ENCODE data around the gene IRF2BP2. TPM values are rescaled to one million over a fixed set of nuclear protein-coding genes. Genes with fewer than 3 reads are reported as not detected.

Gene IRF2BP2
- total RNA-seq, 2 donors from 2014 or later = 97.3 to 176 TPM

GRCh38 chr1:234620272-234621126, 10.5 kb upstream of the IRF2BP2 start:
- DNase-seq (ENCODE audit: low spot score in 2 of 2) (no peak), ATAC-seq (no peak)
- no peaks in the 10 kb centered on the region for H3K36me3 Mint-ChIP-seq
- H3K27ac Mint-ChIP-seq = no peak overlapping the region
- no peaks in the 10 kb centered on the region for H3K9me3 Mint-ChIP-seq

- DNase-seq (ENCODE audit: low spot score in 2 of 2) (no peak), ATAC-seq (no peak)
- Mint-ChIP-seq H3K36me3 (no peaks in the 10 kb centered on the region), H3K9me3 (no peaks in the 10 kb centered on the region), H3K27ac (no peak overlapping the region)
Measured at GRCh38 chr1:234619794-234620247, 9.8 kb upstream of the IRF2BP2 start.

DNA sequence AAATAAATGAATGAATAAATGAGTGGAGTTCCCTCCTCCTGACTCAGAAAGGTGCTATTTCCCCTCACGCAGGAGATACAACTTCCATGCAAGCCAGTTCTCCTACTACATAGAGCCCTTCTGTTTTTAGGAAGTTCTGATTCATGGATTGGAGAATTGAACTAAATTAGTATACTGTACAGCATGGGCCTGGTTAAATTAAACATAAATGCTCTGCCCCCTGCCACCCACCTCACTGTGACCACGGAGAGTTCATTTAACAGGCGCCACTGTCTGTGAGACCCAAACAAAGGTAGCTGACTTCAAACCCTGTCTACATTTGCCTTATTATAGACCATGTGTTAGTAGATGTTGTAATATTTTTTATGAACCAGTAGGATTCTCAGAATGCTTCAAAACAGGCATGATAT, 9.1 kb upstream of the IRF2BP2 start:
- Mint-ChIP-seq H3K27ac (no peak overlapping the region), H3K9me3 (no peaks in the 10 kb centered on the region), H3K36me3 (no peaks in the 10 kb centered on the region)
- DNase-seq (ENCODE audit: low spot score in 2 of 2) (no peak), ATAC-seq (no peak)

DNA sequence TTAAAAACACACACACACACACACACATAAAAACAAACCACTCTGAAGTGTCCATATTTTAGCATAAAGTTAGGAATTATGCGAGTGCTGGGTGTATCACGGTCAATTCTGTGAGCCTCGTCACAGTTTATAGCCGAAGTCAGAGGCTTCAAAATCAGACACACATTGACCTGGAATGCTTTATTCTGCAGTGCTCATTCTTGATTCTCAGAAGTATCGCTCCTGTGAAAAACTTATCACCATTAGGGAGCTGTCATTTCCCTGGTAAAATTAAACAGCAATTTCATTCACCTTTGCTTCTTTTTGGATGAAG, 8.7 kb upstream of the IRF2BP2 start:
- Mint-ChIP-seq H3K9me3 (no peaks in the 10 kb centered on the region), H3K27ac (no peak overlapping the region), H3K36me3 (no peaks in the 10 kb centered on the region)
- no peak for ATAC-seq
- DNase-seq (ENCODE audit: low spot score in 2 of 2) = no peak

- DNase-seq (ENCODE audit: low spot score in 2 of 2) (no peak), ATAC-seq (no peak)
- no peaks in the 10 kb centered on the region for H3K9me3 Mint-ChIP-seq
- H3K36me3 Mint-ChIP-seq = no peaks in the 10 kb centered on the region
- H3K27ac Mint-ChIP-seq = no peak overlapping the region
Measured at GRCh38 chr1:234617986-234618736, 8.2 kb upstream of the IRF2BP2 start.

DNA sequence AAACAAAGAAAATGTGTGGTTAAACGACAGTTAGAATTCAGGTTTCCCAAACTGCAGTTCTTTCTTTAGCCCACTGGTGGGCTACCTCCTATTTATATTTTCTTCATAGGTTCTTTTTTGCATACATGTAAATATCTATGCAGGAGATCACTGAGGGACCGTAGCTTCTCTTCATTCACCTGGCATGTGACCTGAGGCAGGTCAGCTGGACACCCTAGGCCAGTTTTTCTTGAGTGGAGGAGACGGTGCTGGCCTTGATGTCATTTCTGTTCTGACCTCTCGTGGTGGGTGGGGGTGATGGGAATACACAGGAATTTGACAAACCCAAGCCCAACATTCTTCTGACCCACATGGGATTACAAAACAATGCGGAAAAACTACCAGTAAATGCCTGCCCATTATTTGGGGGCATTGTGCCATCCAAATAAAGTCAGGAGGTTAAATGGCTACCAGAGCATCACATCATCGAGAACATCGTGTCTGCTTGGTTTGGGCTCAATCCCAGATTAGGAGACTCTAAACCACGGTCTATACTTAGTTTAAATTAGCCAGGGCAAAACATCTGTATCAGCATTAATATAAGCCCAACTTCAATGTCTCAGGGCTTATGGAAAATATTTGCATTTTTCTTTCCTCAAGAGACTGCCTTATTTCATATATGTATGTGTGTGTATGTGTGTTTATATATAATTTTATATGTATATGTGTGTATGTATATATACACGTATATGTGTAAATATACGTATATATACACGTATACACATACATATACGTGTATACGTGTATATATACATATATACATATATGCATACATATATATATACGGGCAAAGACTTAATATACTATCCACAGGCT, 7.4 kb upstream of the IRF2BP2 start:
- DNase-seq (ENCODE audit: low spot score in 2 of 2) = no peak
- H3K27ac Mint-ChIP-seq = no peak overlapping the region
- H3K9me3 Mint-ChIP-seq = no peaks in the 10 kb centered on the region
- no peak for ATAC-seq
- no peaks in the 10 kb centered on the region for H3K36me3 Mint-ChIP-seq

- no peaks in the 10 kb centered on the region for H3K36me3 Mint-ChIP-seq
- no peaks in the 10 kb centered on the region for H3K9me3 Mint-ChIP-seq
- no peak for ATAC-seq
- H3K27ac Mint-ChIP-seq = no peak overlapping the region
- no peak for DNase-seq (ENCODE audit: low spot score in 2 of 2)
Measured at GRCh38 chr1:234616644-234617043, 6.7 kb upstream of the IRF2BP2 start.

DNA sequence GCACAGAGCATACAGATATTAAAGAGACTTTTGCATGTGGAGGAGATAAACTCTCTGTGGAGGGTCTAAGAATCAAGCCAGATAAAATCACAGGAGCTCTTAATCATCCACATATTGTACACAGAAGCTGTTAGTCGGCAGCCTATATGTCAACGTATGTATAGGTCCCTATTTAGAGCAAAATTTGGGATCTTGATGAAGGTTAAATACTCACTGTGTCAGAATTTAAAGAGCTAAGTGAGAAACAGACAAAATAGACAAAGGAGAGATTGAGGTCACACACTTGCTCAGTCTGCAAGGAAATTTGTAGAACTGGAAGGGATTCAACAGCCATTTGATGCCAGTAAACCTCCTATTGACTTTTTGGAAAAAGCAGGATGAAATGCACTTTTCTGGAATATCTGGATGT, 4.1 kb upstream of the IRF2BP2 start:
- Mint-ChIP-seq H3K27ac (no peak overlapping the region), H3K9me3 (no peaks in the 10 kb centered on the region), H3K36me3 (no peaks in the 10 kb centered on the region)
- DNase-seq (ENCODE audit: low spot score in 2 of 2) (no peak), ATAC-seq (no peak)

GRCh38 chr1:234613128-234613875, 3.3 kb upstream of the IRF2BP2 start:
- Mint-ChIP-seq H3K27ac (peak overlapping the region; percentile 99 to 100), H3K9me3 (no peaks in the 10 kb centered on the region), H3K36me3 (peaks cover 1% of the 10 kb centered on the region in 2 donors)
- DNase-seq (ENCODE audit: low spot score in 2 of 2) (no peak), ATAC-seq (no peak)

DNA sequence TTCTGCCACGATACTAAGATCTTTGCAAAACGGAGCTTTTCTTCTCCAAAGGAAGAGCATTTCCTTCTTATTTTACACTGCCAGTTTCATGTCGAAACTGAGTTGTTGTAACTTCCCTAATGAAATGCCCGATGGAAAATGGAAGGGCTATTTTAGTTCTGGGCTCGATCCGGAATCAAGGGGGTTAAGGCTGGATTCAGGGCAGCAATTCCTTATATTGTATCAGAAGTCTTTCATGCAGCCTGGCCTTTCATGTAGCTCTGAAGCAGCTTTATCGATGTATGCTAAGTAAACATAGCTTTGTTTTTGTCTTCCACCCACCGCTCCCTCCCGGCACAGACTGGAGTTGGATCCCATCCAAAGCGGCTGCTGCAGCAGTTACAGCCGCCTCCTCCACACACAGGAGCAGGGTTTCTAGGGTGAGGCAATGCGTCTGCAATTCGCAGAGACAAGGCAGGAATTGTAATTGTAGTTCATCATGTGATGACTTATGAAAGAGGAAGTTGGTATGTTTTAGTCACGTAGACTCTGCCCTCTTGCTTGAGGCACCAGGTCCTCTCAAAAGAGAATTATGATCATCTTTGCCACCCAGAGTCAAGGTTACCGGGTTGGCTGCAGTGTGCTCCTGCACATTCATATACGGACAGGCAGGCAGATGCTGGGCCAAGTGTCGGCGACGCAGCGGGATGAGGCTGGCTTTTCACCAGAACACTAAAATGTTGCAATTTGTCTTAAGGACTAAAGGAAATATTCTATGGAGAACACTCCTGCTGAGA, 2.6 kb upstream of the IRF2BP2 start:
- H3K9me3 Mint-ChIP-seq = no peaks in the 10 kb centered on the region
- DNase-seq (ENCODE audit: low spot score in 2 of 2) = peak; percentile 65 to 76
- peaks cover 9% of the 10 kb centered on the region in 2 donors for H3K36me3 Mint-ChIP-seq
- H3K27ac Mint-ChIP-seq = peak overlapping the region; percentile 99 to 100
- ATAC-seq = peak; percentile 44 to 54

DNA sequence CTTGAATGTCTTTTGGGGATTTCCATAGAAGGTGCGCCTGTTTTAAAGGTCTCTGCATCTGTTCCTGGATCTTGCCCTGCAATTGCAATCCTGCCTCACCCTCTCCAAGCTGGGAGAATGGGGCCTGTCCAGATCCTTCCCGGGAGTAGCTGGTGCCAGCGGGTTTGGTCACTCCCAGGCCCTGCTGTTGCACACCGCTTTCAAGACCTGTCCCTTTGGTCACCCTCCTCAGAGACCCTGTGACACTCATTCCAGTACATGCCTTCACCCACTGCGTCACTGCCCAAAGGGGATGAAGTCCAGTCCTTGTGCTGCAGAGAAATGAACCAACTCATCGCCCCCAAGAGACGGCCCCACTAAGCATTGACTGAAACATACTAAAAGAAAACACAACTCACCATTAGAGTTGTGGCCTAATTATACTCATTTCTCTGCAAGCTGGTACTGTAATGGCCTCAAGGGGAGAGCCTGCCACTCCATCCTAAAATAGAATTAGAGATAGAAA, 1.9 kb upstream of the IRF2BP2 start:
- DNase-seq (ENCODE audit: low spot score in 2 of 2) = peak; percentile 26 to 64
- peak in 1 of 2 donors; percentile 0 for ATAC-seq
- Mint-ChIP-seq H3K27ac (peak overlapping the region; percentile 99 to 100), H3K9me3 (no peaks in the 10 kb centered on the region), H3K36me3 (peaks cover 15% of the 10 kb centered on the region in 2 donors)

- H3K27ac Mint-ChIP-seq = peak overlapping the region; percentile 99 to 100
- no peak for DNase-seq (ENCODE audit: low spot score in 2 of 2)
- peak; percentile 19 to 58 for ATAC-seq
- peaks cover 21% of the 10 kb centered on the region in 2 donors for H3K36me3 Mint-ChIP-seq
- no peaks in the 10 kb centered on the region for H3K9me3 Mint-ChIP-seq
Measured at GRCh38 chr1:234611225-234611846, 1.4 kb upstream of the IRF2BP2 start.

DNA sequence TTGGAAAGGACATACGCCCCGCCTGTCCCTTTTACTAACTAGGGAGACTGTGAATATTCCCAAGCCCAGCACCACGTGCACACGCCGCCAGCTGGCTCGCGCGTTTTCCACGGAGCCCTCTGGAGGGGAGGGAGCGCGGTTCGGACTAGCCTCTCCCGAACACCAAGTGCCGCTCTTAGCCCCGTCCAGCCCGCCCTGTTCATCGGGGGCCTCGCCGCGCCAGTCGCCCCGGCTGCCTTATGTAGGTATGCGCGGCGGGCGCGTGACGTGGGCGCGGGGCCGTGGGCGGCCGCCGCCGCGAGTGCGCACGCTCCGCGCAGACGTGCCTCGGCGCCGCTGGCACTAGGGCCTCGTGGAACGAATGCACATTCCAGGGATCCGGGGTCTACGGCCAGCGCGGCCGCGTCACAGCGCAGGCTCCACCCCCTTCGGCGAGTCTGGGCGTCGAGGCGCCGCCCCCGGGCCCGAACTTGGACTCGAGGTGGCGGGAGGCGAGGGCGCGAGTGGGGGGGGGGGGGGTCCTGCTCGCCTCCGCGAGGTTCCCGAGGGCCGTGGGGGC, 767 bp upstream of the IRF2BP2 start:
- no peaks in the 10 kb centered on the region for H3K9me3 Mint-ChIP-seq

DNA sequence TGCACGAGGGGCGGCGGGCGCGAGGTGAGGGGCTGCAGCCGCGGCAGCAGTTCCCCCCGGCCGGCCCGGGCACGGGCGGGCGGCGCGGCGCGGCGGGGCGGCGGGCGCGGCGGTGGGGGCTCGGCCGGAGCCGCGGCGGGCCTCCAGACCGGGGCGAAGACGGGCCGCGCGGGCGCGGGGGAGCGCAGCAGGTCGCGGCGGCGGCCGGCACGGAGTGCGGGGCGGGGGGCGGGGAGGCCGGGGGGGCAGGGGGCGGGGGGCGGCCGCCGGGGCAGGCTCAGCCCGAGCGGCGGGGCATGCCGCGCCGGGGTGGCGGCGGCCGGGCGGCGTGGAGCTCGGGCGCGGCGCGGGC, 311 bp downstream of the IRF2BP2 start:
- Mint-ChIP-seq H3K27ac (peak overlapping the region in 1 of 2 donors; percentile 99), H3K9me3 (no peaks in the 10 kb centered on the region), H3K36me3 (peaks cover 36 to 38% of the 10 kb centered on the region in 2 donors)
- no peak for DNase-seq (ENCODE audit: low spot score in 2 of 2)
- ATAC-seq = no peak

More for the DNA sequence above, 767 bp upstream of the IRF2BP2 start:
- ATAC-seq = peak; percentile 28 to 67
- DNase-seq (ENCODE audit: low spot score in 2 of 2) = peak; percentile 88 to 91
- Mint-ChIP-seq H3K27ac (peak overlapping the region; percentile 95 to 99), H3K36me3 (peaks cover 27% of the 10 kb centered on the region in 2 donors)
